Tibial nerve (tissue), 4 donors: ENCODE data around the gene SEMA3A. TPM values are rescaled to one million over a fixed set of nuclear protein-coding genes. Genes with fewer than 3 reads are reported as not detected.

Experiments used
- DNase-seq, 2 donors: peaks; one replicate each; pipeline ENCODE4 v3.0.0-alpha.2; 2019; ENCODE audit warnings: low spot score in 2 of 2
- H3K27ac ChIP-seq, 4 donors: fragments of 200-600 bp; sonication (generic) in 3 of 4; one replicate each; pipeline ENCODE4 v1.5.1; 2017 to 2019; ENCODE audit warnings: mild to moderate bottlenecking in 1 of 4
- H3K27me3 ChIP-seq, 2 donors: fragments of 200-600 bp; sonication (generic) in 1 of 2; one replicate each; pipeline versions ENCODE4 v1.5.1 to v1.6.0; 2017 to 2019
- H3K36me3 ChIP-seq, 3 donors: fragments of 200-600 bp; sonication (generic); one replicate each; pipeline ENCODE4 v1.5.1; 2018 to 2019
- H3K4me1 ChIP-seq, 4 donors: fragments of 200-600 bp; sonication (generic) in 3 of 4; one replicate each; pipeline ENCODE4 v1.5.1; 2017 to 2019
- H3K4me3 ChIP-seq, 4 donors: fragments of 200-600 bp; sonication (generic) in 3 of 4; one replicate each; pipeline ENCODE4 v1.5.1; 2017 to 2019; ENCODE audit warnings: mild to moderate bottlenecking in 1 of 4, moderate library complexity in 1 of 4
- H3K9me3 ChIP-seq, 4 donors: fragments of 200-600 bp; sonication (generic) in 3 of 4; one replicate each; pipeline ENCODE4 v1.5.1; 2017 to 2019
- EP300 ChIP-seq, 2 donors: sonication (generic); formaldehyde crosslinking; IDR thresholded peaks; one replicate each; pipeline ENCODE4 v1.6.1; 2017; ENCODE audit warnings: antibody characterized with exemption in 2 of 2, mild to moderate bottlenecking in 1 of 2
- POLR2A ChIP-seq, 2 donors: fragments of 450-650 bp; IDR thresholded peaks; one replicate each; pipeline ENCODE4 v1.6.1; 2017; ENCODE audit warnings: antibody characterized with exemption in 2 of 2, mild to moderate bottlenecking in 2 of 2, moderate library complexity in 2 of 2
- WGBS, 2 donors: methylation state at CpG; one replicate each; pipeline ENCODE4 v1.1.5; 2018; 5-methylcytosine and 5-hydroxymethylcytosine counted together
- total RNA-seq, 4 donors: library from RNA; depleted of rRNA; stranded (reverse); fragments of >200 nt; gene quantifications; one replicate each; pipeline ENCODE4 v1.1.0, GENCODE V29; 2016
- TF ChIP-seq, protein P1 (sequence below), 5 experiments: fragments of 200-600 bp in 3 of 5; fragments of 450-650 bp in 2 of 5; sonication (generic) in 3 of 5; IDR thresholded peaks; one replicate each; pipeline ENCODE4 v1.5.1; 2016 to 2019; ENCODE audit warnings: antibody characterized with exemption in 5 of 5, mild to moderate bottlenecking in 3 of 5, moderate library complexity in 2 of 5

The SEMA3A gene
- total RNA-seq, 4 donors from 2014 or later: 2.9 to 9.3 (median 6.8) TPM

DNA sequence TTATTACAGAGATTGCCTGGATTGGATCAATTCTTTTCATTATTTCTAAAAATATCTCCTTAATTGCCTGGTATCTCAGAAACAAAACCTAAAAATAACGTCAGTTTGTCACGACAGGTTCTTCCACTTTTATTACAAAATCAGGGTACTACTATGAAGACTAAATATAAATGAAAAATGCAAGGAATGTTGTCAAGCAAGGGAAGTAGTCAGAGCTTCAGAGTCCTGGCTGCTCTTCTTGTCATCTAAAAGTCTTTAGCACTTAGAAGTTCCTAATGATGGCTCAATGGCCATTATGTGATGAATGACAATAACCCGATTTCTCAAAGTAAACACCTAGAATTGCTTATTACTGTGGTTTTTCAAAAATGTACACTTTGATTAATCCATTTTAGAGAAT lies 192.2 kb downstream of the SEMA3A start:
- Histone ChIP-seq H3K4me3 (no peak overlapping the region), H3K27ac (no peak overlapping the region), H3K36me3 (no peaks in the 10 kb centered on the region), H3K27me3 (no peaks in the 10 kb centered on the region), H3K9me3 (no peaks in the 10 kb centered on the region), H3K4me1 (no peaks in the 10 kb centered on the region)
- TF ChIP-seq POLR2A (IDR thresholded peaks at IDR 0.05) (no peak), EP300 (IDR thresholded peaks at IDR 0.05) (no peak)
- TF ChIP-seq, protein P1, sequence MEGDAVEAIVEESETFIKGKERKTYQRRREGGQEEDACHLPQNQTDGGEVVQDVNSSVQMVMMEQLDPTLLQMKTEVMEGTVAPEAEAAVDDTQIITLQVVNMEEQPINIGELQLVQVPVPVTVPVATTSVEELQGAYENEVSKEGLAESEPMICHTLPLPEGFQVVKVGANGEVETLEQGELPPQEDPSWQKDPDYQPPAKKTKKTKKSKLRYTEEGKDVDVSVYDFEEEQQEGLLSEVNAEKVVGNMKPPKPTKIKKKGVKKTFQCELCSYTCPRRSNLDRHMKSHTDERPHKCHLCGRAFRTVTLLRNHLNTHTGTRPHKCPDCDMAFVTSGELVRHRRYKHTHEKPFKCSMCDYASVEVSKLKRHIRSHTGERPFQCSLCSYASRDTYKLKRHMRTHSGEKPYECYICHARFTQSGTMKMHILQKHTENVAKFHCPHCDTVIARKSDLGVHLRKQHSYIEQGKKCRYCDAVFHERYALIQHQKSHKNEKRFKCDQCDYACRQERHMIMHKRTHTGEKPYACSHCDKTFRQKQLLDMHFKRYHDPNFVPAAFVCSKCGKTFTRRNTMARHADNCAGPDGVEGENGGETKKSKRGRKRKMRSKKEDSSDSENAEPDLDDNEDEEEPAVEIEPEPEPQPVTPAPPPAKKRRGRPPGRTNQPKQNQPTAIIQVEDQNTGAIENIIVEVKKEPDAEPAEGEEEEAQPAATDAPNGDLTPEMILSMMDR (IDR thresholded peaks at IDR 0.05): no peak
- WGBS, 2 donors: 67 to 74% methylated on average over 3 of the region's 3 CpGs
- no peak for DNase-seq

DNA sequence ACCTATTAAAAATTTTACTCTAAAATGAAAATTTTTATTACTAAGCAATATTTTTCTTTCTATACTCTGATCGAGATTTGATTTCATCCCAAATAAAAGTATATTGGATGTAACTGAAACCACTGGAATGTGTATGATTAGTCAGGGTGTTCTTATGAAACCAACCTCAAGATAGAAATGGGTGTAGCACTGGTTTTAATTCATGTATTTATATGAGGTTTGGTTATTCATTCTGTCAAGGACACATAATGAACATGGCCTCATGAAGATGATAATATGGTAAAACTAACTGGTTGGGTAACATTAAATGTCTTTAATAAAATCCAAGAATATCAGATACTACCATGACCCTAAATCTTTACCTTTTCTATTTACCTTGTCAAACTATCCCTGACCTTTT lies 197.7 kb downstream of the SEMA3A start:
- Histone ChIP-seq H3K36me3 (no peaks in the 10 kb centered on the region), H3K9me3 (no peaks in the 10 kb centered on the region), H3K4me3 (no peak overlapping the region), H3K4me1 (no peaks in the 10 kb centered on the region), H3K27me3 (no peaks in the 10 kb centered on the region), H3K27ac (no peak overlapping the region)
- no peak for DNase-seq
- 0 to 2% methylated on average over 1 of the region's 1 CpG for WGBS, 2 donors
- no peak for TF ChIP-seq POLR2A (IDR thresholded peaks at IDR 0.05)
- no peak for TF ChIP-seq EP300 (IDR thresholded peaks at IDR 0.05)
- TF ChIP-seq, protein P1 (IDR thresholded peaks at IDR 0.05): no peak

DNA sequence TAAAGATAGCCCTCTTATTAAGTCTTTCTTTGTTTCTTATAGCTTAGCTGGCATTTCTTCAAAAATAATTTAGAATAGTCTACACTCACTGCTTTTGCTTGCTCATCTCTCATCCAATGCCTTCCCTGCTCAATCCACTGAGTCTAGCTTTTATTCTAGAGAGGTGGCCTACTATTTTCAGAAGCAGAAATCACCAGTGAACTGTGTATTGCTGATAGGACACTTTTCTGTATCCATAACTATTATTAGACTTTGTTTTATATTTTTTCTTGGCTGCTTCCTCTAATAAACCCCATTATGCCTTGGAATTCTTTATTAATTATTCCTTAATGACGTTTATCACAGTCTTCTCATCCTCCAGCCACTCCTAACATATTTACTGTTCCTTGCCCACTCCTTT lies 206.8 kb downstream of the SEMA3A start:
- WGBS, 2 donors: 78% methylated on average over 1 of the region's 1 CpG
- H3K9me3 ChIP-seq: no peaks in the 10 kb centered on the region
- no peak overlapping the region for H3K4me3 ChIP-seq
- TF ChIP-seq, protein P1 (IDR thresholded peaks at IDR 0.05): no peak
- no peak for TF ChIP-seq POLR2A (IDR thresholded peaks at IDR 0.05)
- TF ChIP-seq EP300 (IDR thresholded peaks at IDR 0.05): no peak
- DNase-seq: no peak
- H3K27me3 ChIP-seq: no peaks in the 10 kb centered on the region
- no peaks in the 10 kb centered on the region for H3K36me3 ChIP-seq
- H3K27ac ChIP-seq: no peak overlapping the region
- H3K4me1 ChIP-seq: no peaks in the 10 kb centered on the region

DNA sequence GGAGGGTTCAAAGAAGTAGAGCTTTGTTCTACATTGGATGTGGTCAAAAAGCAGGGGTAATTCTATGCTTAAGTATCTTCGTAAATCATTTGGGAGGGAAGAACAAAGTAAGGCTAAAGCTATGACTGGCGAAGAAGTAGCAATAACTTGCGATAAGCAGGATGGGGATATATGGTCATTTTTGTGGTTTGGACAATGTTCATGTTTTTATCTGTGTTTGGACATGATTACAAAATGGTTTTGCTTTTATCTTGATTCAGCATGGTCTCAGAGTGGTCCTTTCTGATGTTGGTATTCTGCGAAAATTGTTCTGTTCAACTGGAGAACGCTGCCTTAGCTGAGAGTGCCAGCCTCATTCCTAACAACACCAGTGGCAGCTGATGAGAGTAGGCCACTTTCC lies 208.8 kb downstream of the SEMA3A start:
- Histone ChIP-seq H3K4me1 (no peaks in the 10 kb centered on the region), H3K9me3 (no peaks in the 10 kb centered on the region), H3K36me3 (no peaks in the 10 kb centered on the region), H3K4me3 (no peak overlapping the region), H3K27ac (no peak overlapping the region), H3K27me3 (no peaks in the 10 kb centered on the region)
- DNase-seq: no peak
- 96 to 97% methylated on average over 5 of the region's 5 CpGs for WGBS, 2 donors
- TF ChIP-seq POLR2A (IDR thresholded peaks at IDR 0.05) (no peak), EP300 (IDR thresholded peaks at IDR 0.05) (no peak)
- TF ChIP-seq, protein P1 (IDR thresholded peaks at IDR 0.05): no peak

DNA sequence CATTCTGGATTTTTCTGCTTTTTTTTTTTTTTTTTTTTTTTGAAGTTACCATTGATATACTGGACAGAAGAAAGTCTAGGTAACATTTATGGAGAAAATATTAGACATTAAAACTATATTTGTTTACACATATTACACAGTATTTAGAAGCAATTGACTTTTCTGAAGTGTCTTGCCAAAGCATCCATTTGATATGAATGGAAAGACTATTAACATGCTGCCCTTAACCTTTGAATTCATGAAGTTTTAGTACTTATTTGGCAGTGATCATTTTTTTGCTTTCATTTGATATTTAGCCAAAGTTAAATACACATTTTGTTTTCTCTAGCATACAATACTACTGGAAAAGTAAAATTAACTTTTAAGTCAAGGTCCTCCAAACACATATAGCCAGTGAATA lies 210.0 kb downstream of the SEMA3A start:
- Histone ChIP-seq H3K4me1 (no peaks in the 10 kb centered on the region), H3K27ac (no peak overlapping the region), H3K36me3 (no peaks in the 10 kb centered on the region), H3K9me3 (no peaks in the 10 kb centered on the region), H3K4me3 (no peak overlapping the region), H3K27me3 (no peaks in the 10 kb centered on the region)
- no peak for DNase-seq
- TF ChIP-seq EP300 (IDR thresholded peaks at IDR 0.05) (no peak), POLR2A (IDR thresholded peaks at IDR 0.05) (no peak)
- TF ChIP-seq, protein P1 (IDR thresholded peaks at IDR 0.05): no peak
